ENCODE data around the gene PRPF6. TPM values are rescaled to one million over a fixed set of nuclear protein-coding genes. Genes with fewer than 3 reads are reported as not detected.

The PRPF6 gene
- polyA plus RNA-seq, 1 experiment, result 38.5 TPM

- no peak for DNase-seq (ENCODE audit: low read depth, low spot score)
- no peak overlapping the region for H3K27ac ChIP-seq (ENCODE audit: low read depth, low read length)
- ChIA-PET CTCF (interaction anchor here (1.6 kb wide), 1 partner anchor 24 kb away, joined by 3 read pairs; no protein-coding TSS in a partner anchor), POLR2A (no interaction called here)
- TF ChIP-seq CTCF (IDR thresholded peaks at IDR 0.05; ENCODE audit: low read depth, low read length), result no peak
- no peaks in the 10 kb centered on the region for H3K27me3 ChIP-seq (ENCODE audit: control insufficient read depth, insufficient read depth, low read length)
- no peak overlapping the region for H3K4me3 ChIP-seq (ENCODE audit: low read depth, low read length)
- peaks cover 10% of the 10 kb centered on the region for H3K9me3 ChIP-seq (ENCODE audit: control insufficient read depth, insufficient read depth, low read length)
Observed at GRCh38 chr20:64003960-64004725, 23.2 kb downstream of the PRPF6 start.

GRCh38 chr20:64005394-64005793 is 24.5 kb downstream of the PRPF6 start:
- Histone ChIP-seq H3K4me3 (ENCODE audit: low read depth, low read length) (no peak overlapping the region), H3K27me3 (ENCODE audit: control insufficient read depth, insufficient read depth, low read length) (no peaks in the 10 kb centered on the region), H3K9me3 (ENCODE audit: control insufficient read depth, insufficient read depth, low read length) (peaks cover 10% of the 10 kb centered on the region), H3K27ac (ENCODE audit: low read depth, low read length) (no peak overlapping the region)
- no peak for DNase-seq (ENCODE audit: low read depth, low spot score)
- ChIA-PET POLR2A (no interaction called here), CTCF (interaction anchor here (1.6 kb wide), 1 partner anchor 25 kb away, joined by 3 read pairs; no protein-coding TSS in a partner anchor)
- TF ChIP-seq CTCF (IDR thresholded peaks at IDR 0.05; ENCODE audit: low read depth, low read length), result no peak

DNA sequence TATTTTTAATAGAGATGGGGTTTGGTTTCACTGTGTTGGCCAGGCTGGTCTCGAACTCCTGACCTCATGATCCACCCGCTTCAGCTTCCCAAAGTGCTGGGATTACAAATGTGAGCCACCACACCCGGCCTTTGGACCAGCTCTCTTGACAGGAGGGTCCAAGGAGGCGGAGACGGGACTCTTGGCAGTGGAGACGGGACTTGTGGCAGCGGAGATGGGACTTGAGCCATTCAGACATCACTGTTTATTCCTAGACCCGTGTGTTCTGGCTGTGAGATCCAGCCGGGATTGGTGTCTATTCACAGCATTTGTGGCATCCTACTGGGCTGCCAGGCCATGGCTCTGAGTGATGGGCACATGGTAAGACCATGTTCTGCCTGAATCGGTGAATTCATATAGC is 25.6 kb downstream of the PRPF6 start:
- ChIA-PET POLR2A (no interaction called here), CTCF (interaction anchor here (1.6 kb wide), 1 partner anchor 26 kb away, joined by 4 read pairs; the partner anchor contains the start of gene PRPF6)
- no peak overlapping the region for H3K27ac ChIP-seq (ENCODE audit: low read depth, low read length)
- TF ChIP-seq CTCF (IDR thresholded peaks at IDR 0.05; ENCODE audit: low read depth, low read length), result no peak
- H3K9me3 ChIP-seq (ENCODE audit: control insufficient read depth, insufficient read depth, low read length), result peaks cover 10% of the 10 kb centered on the region
- DNase-seq (ENCODE audit: low read depth, low spot score), result no peak
- H3K27me3 ChIP-seq (ENCODE audit: control insufficient read depth, insufficient read depth, low read length), result no peaks in the 10 kb centered on the region
- no peak overlapping the region for H3K4me3 ChIP-seq (ENCODE audit: low read depth, low read length)

GRCh38 chr20:64006902-64007301 is 26.0 kb downstream of the PRPF6 start:
- H3K27ac ChIP-seq (ENCODE audit: low read depth, low read length), result no peak overlapping the region
- POLR2A ChIA-PET, result no interaction called here
- no peak for TF ChIP-seq CTCF (IDR thresholded peaks at IDR 0.05; ENCODE audit: low read depth, low read length)
- no peak overlapping the region for H3K4me3 ChIP-seq (ENCODE audit: low read depth, low read length)
- H3K27me3 ChIP-seq (ENCODE audit: control insufficient read depth, insufficient read depth, low read length), result no peaks in the 10 kb centered on the region
- CTCF ChIA-PET, result interaction anchor here (1.6 kb wide), 1 partner anchor 26 kb away, joined by 4 read pairs; the partner anchor contains the start of gene PRPF6
- H3K9me3 ChIP-seq (ENCODE audit: control insufficient read depth, insufficient read depth, low read length), result peaks cover 10% of the 10 kb centered on the region
- DNase-seq (ENCODE audit: low read depth, low spot score), result no peak

DNA sequence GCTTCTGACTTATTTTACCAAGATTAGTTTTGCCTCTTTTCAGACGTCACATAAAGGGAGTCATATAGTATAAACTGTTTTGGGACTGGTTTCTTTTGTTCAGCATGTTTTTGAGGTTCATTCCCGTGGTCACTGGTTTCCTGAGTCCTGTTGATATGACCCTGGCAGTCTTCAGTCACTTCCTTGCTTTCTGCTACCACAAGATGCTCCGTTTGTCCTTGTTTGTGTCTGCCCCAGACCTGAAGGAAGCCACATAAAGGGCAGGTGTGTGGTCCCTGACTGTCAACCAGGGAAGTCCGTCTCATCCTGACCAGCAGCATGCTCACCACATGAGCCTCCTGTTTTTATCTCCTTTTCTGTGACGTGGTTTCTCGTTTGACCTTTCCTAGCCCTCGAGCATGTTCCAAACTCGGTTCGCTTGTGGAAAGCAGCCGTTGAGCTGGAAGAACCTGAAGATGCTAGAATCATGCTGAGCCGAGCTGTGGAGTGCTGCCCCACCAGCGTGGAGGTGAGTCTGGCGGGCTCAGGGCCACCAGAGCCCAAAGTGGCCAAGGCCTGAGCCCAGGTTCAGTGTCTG is 29.0 kb downstream of the PRPF6 start:
- H3K9me3 ChIP-seq (ENCODE audit: control insufficient read depth, insufficient read depth, low read length), result peaks cover 10% of the 10 kb centered on the region
- H3K27ac ChIP-seq (ENCODE audit: low read depth, low read length), result peak overlapping the region; percentile 31
- ChIA-PET CTCF (interaction anchor here (1.6 kb wide), 1 partner anchor 29 kb away, joined by 7 read pairs; the partner anchor contains the start of gene PRPF6), POLR2A (interaction anchor here (1.3 kb wide), 1 partner anchor 28 kb away, joined by 4 read pairs; no protein-coding TSS in a partner anchor)
- no peak for TF ChIP-seq CTCF (IDR thresholded peaks at IDR 0.05; ENCODE audit: low read depth, low read length)
- no peak for DNase-seq (ENCODE audit: low read depth, low spot score)
- no peaks in the 10 kb centered on the region for H3K27me3 ChIP-seq (ENCODE audit: control insufficient read depth, insufficient read depth, low read length)
- H3K4me3 ChIP-seq (ENCODE audit: low read depth, low read length), result no peak overlapping the region
